Testis (tissue), 2 donors: ENCODE measurements around the gene TNS3.

ENCODE experiments used
- CTCF ChIP-seq, 3 experiments: fragments of 450-650 bp in 2 of 3; fragments of 200-600 bp in 1 of 3; sonication (generic) in 1 of 3; IDR thresholded peaks; one replicate each; pipeline ENCODE4 v1.5.1; 2016 to 2019; ENCODE audit warnings: antibody characterized with exemption in 3 of 3, mild to moderate bottlenecking in 2 of 3, moderate library complexity in 1 of 3
- POLR2A ChIP-seq: fragments of 450-650 bp; IDR thresholded peaks from one replicate; pipeline ENCODE4 v1.6.1; 2017; ENCODE audit warnings: antibody characterized with exemption, mild to moderate bottlenecking, moderate library complexity

DNA sequence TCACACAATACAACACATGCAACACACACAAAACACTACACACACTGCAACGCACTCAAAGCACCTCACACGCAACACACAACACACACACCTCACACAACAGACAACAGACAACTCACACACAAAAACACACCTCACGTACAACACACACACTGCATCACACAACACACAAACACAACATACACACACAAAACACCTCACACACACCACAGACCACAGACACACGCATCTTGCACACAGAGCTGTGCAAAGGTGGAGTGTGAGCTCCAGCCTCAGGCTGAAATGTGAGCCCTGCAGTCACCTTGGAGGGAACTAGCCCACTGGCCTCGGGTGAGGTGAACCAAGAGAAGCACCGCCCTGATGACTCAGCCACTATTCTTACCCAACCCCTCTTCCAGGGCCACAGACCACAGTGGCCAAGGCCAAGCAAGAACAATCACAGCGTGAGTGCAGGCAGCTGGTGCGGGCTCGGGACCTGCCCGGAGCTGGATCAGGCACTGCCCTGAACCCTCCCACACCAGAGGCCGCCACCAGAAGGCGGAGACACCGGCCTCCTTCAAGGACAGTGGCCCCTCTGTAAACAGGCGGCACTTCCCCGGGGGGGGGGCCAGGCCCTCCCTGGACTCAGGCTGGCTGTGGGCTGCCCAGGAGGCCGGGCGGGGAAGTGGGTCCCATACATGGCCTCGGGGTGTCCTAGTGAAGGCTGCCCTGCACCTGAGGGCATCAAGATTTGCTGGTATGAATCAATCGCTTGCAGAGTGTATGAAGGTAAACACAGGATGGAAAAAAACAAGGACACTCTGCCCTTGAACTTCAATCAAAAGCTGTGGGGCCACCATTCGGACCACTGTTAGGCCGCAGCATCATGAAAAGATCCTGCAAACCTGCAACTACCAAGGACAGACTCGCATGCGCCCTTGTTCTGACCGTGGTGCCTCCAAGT is 106.7 kb downstream of the TNS3 start:
- TF ChIP-seq CTCF (IDR thresholded peaks at IDR 0.05) (no peak), POLR2A (no peak)
